HUDEP-2 (cell line): Measurements from ENCODE around the gene KLHL3.

Source experiments
- DNase-seq, 76 experiments: peaks; one replicate each; lab custom pipeline; 2025; ENCODE audit not compliant: unreplicated experiment in 76 of 76; lab: John Stamatoyannopoulos, UW

The KLHL3 gene

DNA sequence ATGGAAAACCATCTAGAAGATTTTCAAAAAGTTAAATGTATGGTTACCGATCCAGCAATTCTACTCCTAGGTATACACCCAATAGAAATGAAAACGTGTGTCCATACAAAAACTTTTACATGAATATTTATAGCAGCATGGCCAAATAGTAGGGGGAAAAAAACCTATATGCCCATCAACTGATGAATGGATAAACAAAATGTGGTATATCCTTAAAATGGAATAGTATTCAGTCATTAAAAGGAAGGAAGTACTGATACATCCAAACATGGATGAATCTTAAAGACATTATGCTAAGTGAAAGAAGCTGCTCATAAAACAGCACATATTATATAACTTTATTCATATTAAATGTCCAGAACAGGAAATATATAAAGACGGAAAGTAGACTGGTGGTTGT lies 143.6 kb downstream of the KLHL3 start:
- DNase-seq = no peak

DNA sequence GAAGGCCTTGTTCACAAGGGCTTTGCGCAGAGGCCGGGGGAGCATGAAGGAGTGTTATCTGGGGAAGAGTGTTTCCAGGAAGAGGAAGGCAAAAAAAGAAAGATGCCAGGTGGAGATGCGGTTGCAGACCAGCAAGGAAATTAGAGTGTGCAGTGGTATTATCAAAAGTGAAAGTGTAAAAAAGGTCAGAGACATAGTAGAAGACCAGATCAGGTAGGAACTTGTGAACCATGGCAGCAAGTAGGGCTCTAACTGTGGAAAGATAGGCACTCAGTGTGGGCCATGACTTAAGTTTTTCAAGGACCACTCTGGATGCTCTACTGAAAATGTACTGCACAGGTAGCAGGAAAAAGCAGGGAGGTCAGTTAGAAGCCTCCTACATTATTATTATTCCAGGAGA lies 146.7 kb downstream of the KLHL3 start:
- no peak for DNase-seq

- DNase-seq = no peak
Observed at GRCh38 chr5:137587919-137588318, 148.0 kb downstream of the KLHL3 start.

DNA sequence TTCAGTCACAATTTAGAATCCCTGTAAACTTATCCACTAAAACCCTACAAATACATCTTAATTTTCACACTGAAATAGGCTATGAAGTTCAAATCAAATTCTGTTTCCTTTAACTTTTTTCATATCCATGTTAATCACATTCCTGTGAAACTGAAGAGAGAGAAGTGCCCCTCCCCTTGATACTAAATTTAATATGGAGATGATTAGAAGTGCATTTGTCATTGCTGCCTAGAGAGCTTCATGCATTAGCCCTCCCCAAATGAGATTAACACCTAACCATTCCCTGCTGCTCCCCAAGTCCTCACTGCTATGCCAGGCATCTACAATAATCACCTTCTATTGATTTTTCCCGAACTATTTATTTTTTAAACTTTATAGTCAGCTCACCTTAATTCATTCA lies 151.6 kb downstream of the KLHL3 start:
- no peak for DNase-seq

DNA sequence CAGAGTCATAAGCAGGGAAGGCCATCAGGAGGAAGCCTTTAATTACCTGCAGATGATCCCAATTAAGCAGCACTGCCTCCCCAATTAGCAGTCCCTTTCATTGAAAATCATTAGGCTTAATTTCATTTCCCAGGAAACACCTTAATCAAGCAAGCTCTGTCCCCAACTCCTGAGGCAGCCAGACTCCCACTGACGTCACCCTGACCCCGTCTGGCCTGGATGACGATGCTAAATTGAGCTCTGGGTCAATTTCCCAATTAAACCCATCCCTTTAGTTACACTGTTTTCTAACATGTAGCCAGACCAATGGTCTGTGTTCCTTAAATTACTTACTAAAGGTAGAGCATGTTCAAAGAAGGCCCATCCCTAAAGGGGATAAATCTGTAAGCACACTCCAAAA lies 152.8 kb downstream of the KLHL3 start:
- no peak for DNase-seq

- DNase-seq = no peak
Observed at GRCh38 chr5:137582218-137582617, 153.7 kb downstream of the KLHL3 start.

GRCh38 chr5:137581776-137582175 lies 154.1 kb downstream of the KLHL3 start:
- DNase-seq = no peak

- no peak for DNase-seq
Observed at GRCh38 chr5:137580030-137580429, 155.9 kb downstream of the KLHL3 start.

DNA sequence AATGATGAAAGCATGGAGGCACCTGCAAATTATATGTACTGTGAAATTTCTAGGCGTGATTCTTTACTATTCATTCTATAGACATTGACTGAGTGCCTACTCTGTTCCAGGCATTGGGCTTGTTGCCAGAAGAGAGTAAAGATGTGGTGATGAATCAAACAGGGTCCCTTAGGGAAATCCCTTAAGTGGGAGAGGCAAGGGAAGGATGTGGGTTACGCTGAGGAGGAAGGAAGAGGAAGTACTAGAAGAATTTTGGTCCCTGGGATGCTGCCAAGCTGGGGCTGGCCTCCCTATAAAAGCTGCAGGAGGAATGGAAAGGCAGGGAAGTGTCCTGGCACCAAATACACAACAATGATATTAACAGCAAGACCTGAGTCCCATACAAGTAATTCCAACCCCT lies 160.0 kb downstream of the KLHL3 start:
- no peak for DNase-seq

- DNase-seq = no peak
Observed at GRCh38 chr5:137575211-137575610, 160.7 kb downstream of the KLHL3 start.

DNA sequence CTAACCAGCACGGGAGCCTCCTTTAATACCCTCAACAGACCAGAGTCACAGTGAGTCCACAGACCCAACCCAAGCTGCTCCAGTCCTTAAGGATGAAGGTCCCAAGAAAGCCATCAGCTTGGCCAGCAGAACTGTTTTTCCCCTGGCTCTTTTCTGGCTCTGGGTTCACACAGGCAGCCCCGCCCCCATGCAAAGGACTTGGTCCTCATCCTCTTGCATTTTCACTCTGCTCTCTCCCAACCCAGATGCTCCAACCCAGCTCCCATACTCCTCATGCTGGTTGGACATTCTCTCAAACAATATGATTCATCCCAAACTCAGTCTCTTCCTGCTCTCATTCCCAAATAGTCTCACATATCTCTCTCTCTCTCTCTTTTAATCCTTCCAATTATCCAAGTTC lies 162.5 kb downstream of the KLHL3 start:
- no peak for DNase-seq

- no peak for DNase-seq
Observed at GRCh38 chr5:137572042-137572695, 163.7 kb downstream of the KLHL3 start.

DNA sequence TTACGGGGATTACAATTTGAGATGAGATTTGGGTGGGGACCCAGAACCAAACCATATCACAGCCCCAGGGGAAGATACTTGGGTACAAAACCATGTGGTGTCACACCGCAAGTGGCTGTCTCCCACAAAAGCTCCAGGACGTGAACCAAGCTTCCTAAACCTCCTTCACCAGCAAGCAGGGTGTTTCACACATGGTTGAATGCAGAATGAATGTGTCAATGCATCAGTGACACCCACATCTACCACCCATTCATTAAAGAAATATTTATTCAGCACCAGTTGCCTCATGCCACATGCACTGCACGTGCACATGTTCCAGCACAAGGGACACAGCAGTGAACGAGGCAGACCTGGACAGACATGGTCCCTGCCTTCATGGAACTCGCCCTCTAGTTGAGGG lies 165.8 kb downstream of the KLHL3 start:
- no peak for DNase-seq
